K562 (cell line): ENCODE results near the gene MRPS18B. TPM values are rescaled to one million over a fixed set of nuclear protein-coding genes. Genes with fewer than 3 reads are reported as not detected.

Source experiments
- C11orf30 ChIP-seq: fragments of 450-650 bp; IDR thresholded peaks from 2 replicates; pipeline ENCODE4 v1.6.1; 2016; ENCODE audit warnings: low read depth, mild to moderate bottlenecking
- CTCF ChIP-seq, 3 experiments: IDR thresholded peaks in 2 of 3; conservative IDR thresholded peaks in 1 of 3; 2 replicates each; pipeline ENCODE4 v1.5.1; 2011 to 2012; ENCODE audit warnings: low read length in 3 of 3, mild to moderate bottlenecking in 3 of 3, control low read depth in 2 of 3, improper control_type of control experiment in 1 of 3, inconsistent platforms in 1 of 3, low read depth in 1 of 3, mixed read lengths in 1 of 3, moderate library complexity in 1 of 3; ENCODE audit not compliant: insufficient read depth in 2 of 3
- HDAC1 ChIP-seq, 2 experiments: fragments of 450-650 bp; IDR thresholded peaks; 2 replicates each; pipeline ENCODE4 v1.6.1; 2016 to 2017; ENCODE audit warnings: inconsistent platforms in 1 of 2, mild to moderate bottlenecking in 1 of 2, moderate library complexity in 1 of 2
- KAT2B ChIP-seq: IDR thresholded peaks from one replicate; pipeline ENCODE4 v1.6.1; 2012; ENCODE audit warnings: low read depth, mild to moderate bottlenecking, control low read depth, inconsistent platforms, low read length, moderate library complexity
- MXI1 ChIP-seq: IDR thresholded peaks from 2 replicates; pipeline ENCODE4 v1.6.1; 2011; ENCODE audit warnings: low read depth, mild to moderate bottlenecking, improper control_type of control experiment, low read length
- PML ChIP-seq: IDR thresholded peaks from 2 replicates; pipeline ENCODE4 v1.6.1; 2012; ENCODE audit warnings: low read length, inconsistent platforms
- RAD21 ChIP-seq, 2 experiments: fragments of 250-450 bp in 1 of 2; fragments of 450-650 bp in 1 of 2; sonication (Bioruptor Pico) in 1 of 2; formaldehyde crosslinking in 1 of 2; IDR thresholded peaks in 1 of 2; conservative IDR thresholded peaks in 1 of 2; 2 replicates each; pipeline versions ENCODE4 v1.4.0 to v1.8.0; 2020 to 2022; ENCODE audit warnings: mild to moderate bottlenecking in 2 of 2, moderate library complexity in 1 of 2
- ZBTB40 ChIP-seq, 2 experiments: fragments of 450-650 bp in 1 of 2; sonication (generic) in 1 of 2; formaldehyde crosslinking in 1 of 2; IDR thresholded peaks; 2 replicates each; pipeline versions ENCODE4 v1.7.1 to v1.9.0; 2016 to 2022; ENCODE audit warnings: inconsistent platforms in 1 of 2, mild to moderate bottlenecking in 1 of 2, missing genetic modification reagents in 1 of 2
- ZNF668 ChIP-seq: fragments of 250-450 bp; sonication (Bioruptor Pico); IDR thresholded peaks from 2 replicates; pipeline ENCODE4 v1.8.0; 2022; ENCODE audit warnings: mild to moderate bottlenecking, inconsistent platforms
- polyA plus RNA-seq, 8 experiments: library from polyadenylated mRNA; depleted of rRNA in 4 of 8; stranded (reverse) in 5 of 8; unstranded in 3 of 8; fragments of >200 nt; fragmentation: Nextera tagmentation in 2 of 8; fragmentation: Illumina TruSeq in 1 of 8; extraction: Ambion mirVana in 2 of 8; extraction: Trizol in 1 of 8; gene quantifications; 2 replicates each; pipeline versions ENCODE4 v1.2.1 to v1.2.3, GENCODE V29; 2011 to 2014; ENCODE audit warnings: inconsistent platforms in 1 of 8, missing spikeins in 1 of 8
- total RNA-seq, 7 experiments: library from RNA; depleted of rRNA in 6 of 7; stranded (reverse); fragments of >200 nt in 6 of 7; fragmentation: Illumina TruSeq in 2 of 7; extraction: Trizol in 2 of 7; gene quantifications; 2 replicates each; pipeline versions ENCODE4 v1.2.1 to v1.2.3, GENCODE V29; 2011 to 2021; ENCODE audit warnings: low replicate concordance in 1 of 7
- TF ChIP-seq, protein P1 (sequence below): fragments of 450-650 bp; conservative IDR thresholded peaks from 2 replicates; pipeline ENCODE4 v1.6.1; 2016; ENCODE audit warnings: missing genetic modification characterization, low read depth, mild to moderate bottlenecking, missing compliant biosample characterization, moderate library complexity
- TF ChIP-seq, protein P2 (sequence below): sonication (generic); formaldehyde crosslinking; IDR thresholded peaks from 2 replicates; pipeline ENCODE4 v1.8.1; 2023; ENCODE audit warnings: mild to moderate bottlenecking, missing genetic modification reagents

The MRPS18B gene
- total and polyA plus RNA-seq, 9 of the 15 experiments (the other 6 are each of a cell fraction or from before 2014, with no cell fraction given): 132 to 383 (median 178) TPM

- TF ChIP-seq, protein P1, sequence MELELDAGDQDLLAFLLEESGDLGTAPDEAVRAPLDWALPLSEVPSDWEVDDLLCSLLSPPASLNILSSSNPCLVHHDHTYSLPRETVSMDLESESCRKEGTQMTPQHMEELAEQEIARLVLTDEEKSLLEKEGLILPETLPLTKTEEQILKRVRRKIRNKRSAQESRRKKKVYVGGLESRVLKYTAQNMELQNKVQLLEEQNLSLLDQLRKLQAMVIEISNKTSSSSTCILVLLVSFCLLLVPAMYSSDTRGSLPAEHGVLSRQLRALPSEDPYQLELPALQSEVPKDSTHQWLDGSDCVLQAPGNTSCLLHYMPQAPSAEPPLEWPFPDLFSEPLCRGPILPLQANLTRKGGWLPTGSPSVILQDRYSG (tag): peak; percentile 76; the same call in 1 of the 2 replicates
- TF ChIP-seq CTCF (IDR thresholded peaks at IDR 0.05 in 2 of 3, conservative IDR thresholded peaks at IDR 0.05 in 1 of 3; ENCODE audit: insufficient read depth in 2 of 3, low read depth in 1 of 3, low read length in 3 of 3) (0 out of 6 replicates have a peak, but pooled peaks of 1 of the 3 experiments have one; percentile 7), MXI1 (peak; percentile 96), ZNF668 (CRISPR knock-in tag) (0 out of 2 replicates have a peak, but pooled peaks have one; percentile 12), C11orf30 (peak; percentile 83), RAD21 (CRISPR knock-in tag; conservative IDR thresholded peaks at IDR 0.05 in 1 of 2, IDR thresholded peaks at IDR 0.05 in 1 of 2) (no peak), KAT2B (no peak), ZBTB40 (IDR thresholded peaks at IDR 0.05) (peak; percentile 81), ZBTB40 (CRISPR knock-in tag; IDR thresholded peaks at IDR 0.05) (no peak), PML (peak; percentile 74; the same call in 1 of the 2 replicates), HDAC1 (IDR thresholded peaks at IDR 0.05) (peak; percentile 23 to 100; a peak in 2 of 4 replicates)
- TF ChIP-seq, protein P2, sequence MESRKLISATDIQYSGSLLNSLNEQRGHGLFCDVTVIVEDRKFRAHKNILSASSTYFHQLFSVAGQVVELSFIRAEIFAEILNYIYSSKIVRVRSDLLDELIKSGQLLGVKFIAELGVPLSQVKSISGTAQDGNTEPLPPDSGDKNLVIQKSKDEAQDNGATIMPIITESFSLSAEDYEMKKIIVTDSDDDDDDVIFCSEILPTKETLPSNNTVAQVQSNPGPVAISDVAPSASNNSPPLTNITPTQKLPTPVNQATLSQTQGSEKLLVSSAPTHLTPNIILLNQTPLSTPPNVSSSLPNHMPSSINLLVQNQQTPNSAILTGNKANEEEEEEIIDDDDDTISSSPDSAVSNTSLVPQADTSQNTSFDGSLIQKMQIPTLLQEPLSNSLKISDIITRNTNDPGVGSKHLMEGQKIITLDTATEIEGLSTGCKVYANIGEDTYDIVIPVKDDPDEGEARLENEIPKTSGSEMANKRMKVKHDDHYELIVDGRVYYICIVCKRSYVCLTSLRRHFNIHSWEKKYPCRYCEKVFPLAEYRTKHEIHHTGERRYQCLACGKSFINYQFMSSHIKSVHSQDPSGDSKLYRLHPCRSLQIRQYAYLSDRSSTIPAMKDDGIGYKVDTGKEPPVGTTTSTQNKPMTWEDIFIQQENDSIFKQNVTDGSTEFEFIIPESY (CRISPR knock-in tag): peak; percentile 32; the same call in 1 of the 2 replicates
Observed at GRCh38 chr6:30617565-30618269, at the start of gene MRPS18B (continued).
